Astrocyte of the hippocampus (primary cell): ENCODE data around the gene ITGAV.
"Not testable (repeated sequence)": the region's sequence is repeated elsewhere in the genome, so short reads cannot be mapped to it uniquely, and the experiment has no call there.

Experiments used
- DNase-seq: peaks from one replicate; pipeline ENCODE4 v3.0.0; 2011; ENCODE audit warnings: low read depth, low spot score

ITGAV gene

GRCh38 chr2:186589612-186590349 is at the start of gene ITGAV:
TSS of gene ITGAV (plus strand) at chr2:186590056. CDS start at chr2:186590339, 283 bp downstream.
- DNase-seq = peak; percentile 97

GRCh38 chr2:186540941-186541340 is 48.9 kb upstream of the ITGAV start:
- DNase-seq = peak; percentile 10

GRCh38 chr2:186542002-186542401 is 47.9 kb upstream of the ITGAV start:
- peak; percentile 30 for DNase-seq

GRCh38 chr2:186543561-186544131 is 46.2 kb upstream of the ITGAV start:
- peak; percentile 69 for DNase-seq

- DNase-seq = peak; percentile 91
These were observed 45.6 kb upstream of the ITGAV start for GRCh38 chr2:186544255-186544675.

- no peak for DNase-seq
These were observed 43.0 kb upstream of the ITGAV start for GRCh38 chr2:186546846-186547245.

GRCh38 chr2:186551323-186552050 is 38.4 kb upstream of the ITGAV start:
- peak; percentile 63 for DNase-seq

GRCh38 chr2:186554429-186554828 is 35.4 kb upstream of the ITGAV start:
- no peak for DNase-seq

GRCh38 chr2:186554850-186555671 is 34.8 kb upstream of the ITGAV start:
- DNase-seq = peak; percentile 70

GRCh38 chr2:186558512-186559276 is 31.2 kb upstream of the ITGAV start:
- no peak for DNase-seq

- no peak for DNase-seq
These were observed 30.5 kb upstream of the ITGAV start for GRCh38 chr2:186559370-186559769.

GRCh38 chr2:186559848-186560247 is 30.0 kb upstream of the ITGAV start:
- no peak for DNase-seq

- DNase-seq = no peak
These were observed 29.6 kb upstream of the ITGAV start for GRCh38 chr2:186560254-186560653.

- DNase-seq = no peak
These were observed 28.2 kb upstream of the ITGAV start for GRCh38 chr2:186561467-186562208.

GRCh38 chr2:186562209-186562578 is 27.7 kb upstream of the ITGAV start:
- no peak for DNase-seq

- DNase-seq = not testable (repeated sequence)
These were observed 21.3 kb upstream of the ITGAV start for GRCh38 chr2:186568600-186568999.

GRCh38 chr2:186569127-186569526 is 20.7 kb upstream of the ITGAV start:
- not testable (repeated sequence) for DNase-seq

GRCh38 chr2:186569897-186570296 is 20.0 kb upstream of the ITGAV start:
- peak; percentile 89 for DNase-seq

- peak; percentile 80 for DNase-seq
These were observed 19.3 kb upstream of the ITGAV start for GRCh38 chr2:186570604-186571003.

GRCh38 chr2:186572705-186573104 is 17.2 kb upstream of the ITGAV start:
- DNase-seq = no peak
